HepG2 (cell line): ENCODE data around the gene CTCF. TPM values are rescaled to one million over a fixed set of nuclear protein-coding genes. Genes with fewer than 3 reads are reported as not detected.

Experiments used
- AGO2 ChIP-seq: fragments of 200-400 bp; formaldehyde crosslinking; optimal IDR thresholded peaks from 2 replicates; pipeline ENCODE3; 2017; ENCODE audit warnings: mild to moderate bottlenecking, low read depth, low read length, moderate library complexity
- AHDC1 ChIP-seq: sonication (generic); formaldehyde crosslinking; IDR thresholded peaks from 2 replicates; pipeline ENCODE4 v1.5.1; 2020; ENCODE audit warnings: mild to moderate bottlenecking, missing genetic modification reagents, borderline replicate concordance
- ATF1 ChIP-seq: IDR thresholded peaks from 2 replicates; pipeline ENCODE4 v1.6.1; 2016; ENCODE audit warnings: mild to moderate bottlenecking, control low read depth
- DPF2 ChIP-seq: sonication (generic); formaldehyde crosslinking; IDR thresholded peaks from 2 replicates; pipeline ENCODE4 v1.4.0; 2020; ENCODE audit warnings: mild to moderate bottlenecking, low read depth, missing genetic modification reagents, borderline replicate concordance
- FLYWCH1 ChIP-seq: sonication (generic); formaldehyde crosslinking; IDR thresholded peaks from 2 replicates; pipeline ENCODE4 v1.8.1; 2023; ENCODE audit warnings: mild to moderate bottlenecking, missing genetic modification reagents
- HMG20A ChIP-seq: IDR thresholded peaks from 2 replicates; pipeline ENCODE4 v1.6.1; 2016; ENCODE audit warnings: borderline replicate concordance
- PITX1 ChIP-seq: sonication (generic); formaldehyde crosslinking; IDR thresholded peaks from 2 replicates; pipeline ENCODE4 v1.5.1; 2020; ENCODE audit warnings: mild to moderate bottlenecking, missing genetic modification reagents
- SP2 ChIP-seq: sonication (generic); formaldehyde crosslinking; IDR thresholded peaks from 2 replicates; pipeline ENCODE4 v1.5.1; 2020; ENCODE audit warnings: mild to moderate bottlenecking, missing genetic modification reagents
- TIGD3 ChIP-seq: sonication (generic); formaldehyde crosslinking; IDR thresholded peaks from 2 replicates; pipeline ENCODE4 v1.5.1; 2020; ENCODE audit warnings: mild to moderate bottlenecking, missing genetic modification reagents, borderline replicate concordance
- ZBTB2 ChIP-seq: sonication (generic); formaldehyde crosslinking; IDR thresholded peaks from 2 replicates; pipeline ENCODE4 v1.8.0; 2022; ENCODE audit warnings: low read depth, missing genetic modification reagents
- ZBTB34 ChIP-seq: sonication (generic); formaldehyde crosslinking; IDR thresholded peaks from 2 replicates; pipeline ENCODE4 v1.8.0; 2022; ENCODE audit warnings: mild to moderate bottlenecking, missing genetic modification reagents
- ZNF430 ChIP-seq: sonication (generic); formaldehyde crosslinking; IDR thresholded peaks from 2 replicates; pipeline ENCODE4 v1.9.0; 2021; ENCODE audit warnings: mild to moderate bottlenecking, missing genetic modification reagents
- ZSCAN22 ChIP-seq: sonication (generic); formaldehyde crosslinking; IDR thresholded peaks from 2 replicates; pipeline ENCODE4 v1.4.0; 2020; ENCODE audit warnings: mild to moderate bottlenecking, missing genetic modification reagents
- polyA plus RNA-seq, 8 experiments: library from polyadenylated mRNA; depleted of rRNA in 3 of 8; stranded (reverse) in 7 of 8; unstranded in 1 of 8; fragments of >200 nt; fragmentation: Illumina TruSeq in 4 of 8; extraction: Trizol in 4 of 8; gene quantifications; 2 replicates each; pipeline versions ENCODE4 v1.2.1 to v1.2.3, GENCODE V29; 2011 to 2016; ENCODE audit warnings: low read depth in 4 of 8, missing spikeins in 1 of 8, mixed read lengths in 1 of 8; ENCODE audit not compliant: insufficient read depth in 1 of 8
- total RNA-seq, 5 experiments: library from RNA; depleted of rRNA; stranded (reverse); fragments of >200 nt; fragmentation: Illumina TruSeq; extraction: Trizol; gene quantifications; 2 replicates each; pipeline ENCODE4 v1.2.3, GENCODE V29; 2016; ENCODE audit warnings: low read depth in 1 of 5
- TF ChIP-seq, protein P1 (sequence below): IDR thresholded peaks from 2 replicates; pipeline ENCODE4 v1.4.0; 2020; ENCODE audit warnings: mild to moderate bottlenecking, missing genetic modification reagents

The CTCF gene
- total and polyA plus RNA-seq, 2 of the 13 experiments (the other 11 are each of a cell fraction or from before 2014, with no cell fraction given), result 19.5 to 37.5 TPM

DNA sequence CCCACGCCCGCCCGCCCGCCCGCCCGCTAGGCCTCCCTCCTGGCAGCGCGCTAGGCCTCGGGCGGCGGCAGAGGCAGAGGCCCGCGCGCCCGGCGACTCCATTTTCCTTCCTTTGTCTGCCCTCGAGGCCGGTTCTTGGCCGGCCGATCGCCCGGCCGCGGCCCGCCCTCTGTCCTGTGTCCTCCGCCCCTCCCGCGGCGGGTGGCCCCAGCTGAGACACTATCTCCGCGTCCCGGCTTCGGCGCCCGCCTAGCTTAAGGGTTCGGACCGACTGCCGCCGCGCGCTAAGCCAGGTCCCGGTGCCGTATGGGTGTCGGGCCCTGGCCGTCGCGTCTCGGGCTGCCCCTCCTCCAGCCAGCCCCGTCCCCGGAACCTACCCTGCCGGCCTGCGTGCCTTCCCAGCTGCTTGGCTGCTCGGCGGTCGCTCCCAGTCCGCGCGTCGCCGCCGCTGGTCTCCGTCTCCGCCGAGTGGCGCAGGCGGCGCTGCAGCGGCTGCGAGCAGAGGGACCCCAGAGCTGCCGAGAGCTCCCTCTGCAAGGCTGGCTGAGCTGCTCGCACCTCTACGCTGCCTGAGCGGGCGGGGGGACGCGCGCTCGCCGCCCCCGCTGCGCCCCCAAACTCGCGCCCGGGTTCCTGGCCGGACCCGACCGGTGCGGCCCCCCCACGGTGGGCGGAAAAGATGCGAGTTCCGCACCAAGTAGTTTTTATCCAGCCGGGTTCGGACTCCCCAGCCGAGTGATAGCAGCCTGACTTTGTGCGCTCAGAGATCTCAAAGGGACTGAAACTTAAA, 787 bp downstream of the CTCF start (continued):
- TF ChIP-seq PITX1 (CRISPR knock-in tag), result no peak
- TF ChIP-seq FLYWCH1, result no peak
- TF ChIP-seq SP2 (CRISPR knock-in tag), result peak; percentile 26; the same call in 1 of the 2 replicates
- peak; percentile 48; the same call in 1 of the 2 replicates for TF ChIP-seq ZBTB2 (CRISPR knock-in tag)
- no peak; the same call in 1 of the 2 replicates for TF ChIP-seq DPF2 (CRISPR knock-in tag)
- TF ChIP-seq AHDC1, result no peak
- no peak for TF ChIP-seq ZBTB34 (CRISPR knock-in tag)
- TF ChIP-seq, protein P1, sequence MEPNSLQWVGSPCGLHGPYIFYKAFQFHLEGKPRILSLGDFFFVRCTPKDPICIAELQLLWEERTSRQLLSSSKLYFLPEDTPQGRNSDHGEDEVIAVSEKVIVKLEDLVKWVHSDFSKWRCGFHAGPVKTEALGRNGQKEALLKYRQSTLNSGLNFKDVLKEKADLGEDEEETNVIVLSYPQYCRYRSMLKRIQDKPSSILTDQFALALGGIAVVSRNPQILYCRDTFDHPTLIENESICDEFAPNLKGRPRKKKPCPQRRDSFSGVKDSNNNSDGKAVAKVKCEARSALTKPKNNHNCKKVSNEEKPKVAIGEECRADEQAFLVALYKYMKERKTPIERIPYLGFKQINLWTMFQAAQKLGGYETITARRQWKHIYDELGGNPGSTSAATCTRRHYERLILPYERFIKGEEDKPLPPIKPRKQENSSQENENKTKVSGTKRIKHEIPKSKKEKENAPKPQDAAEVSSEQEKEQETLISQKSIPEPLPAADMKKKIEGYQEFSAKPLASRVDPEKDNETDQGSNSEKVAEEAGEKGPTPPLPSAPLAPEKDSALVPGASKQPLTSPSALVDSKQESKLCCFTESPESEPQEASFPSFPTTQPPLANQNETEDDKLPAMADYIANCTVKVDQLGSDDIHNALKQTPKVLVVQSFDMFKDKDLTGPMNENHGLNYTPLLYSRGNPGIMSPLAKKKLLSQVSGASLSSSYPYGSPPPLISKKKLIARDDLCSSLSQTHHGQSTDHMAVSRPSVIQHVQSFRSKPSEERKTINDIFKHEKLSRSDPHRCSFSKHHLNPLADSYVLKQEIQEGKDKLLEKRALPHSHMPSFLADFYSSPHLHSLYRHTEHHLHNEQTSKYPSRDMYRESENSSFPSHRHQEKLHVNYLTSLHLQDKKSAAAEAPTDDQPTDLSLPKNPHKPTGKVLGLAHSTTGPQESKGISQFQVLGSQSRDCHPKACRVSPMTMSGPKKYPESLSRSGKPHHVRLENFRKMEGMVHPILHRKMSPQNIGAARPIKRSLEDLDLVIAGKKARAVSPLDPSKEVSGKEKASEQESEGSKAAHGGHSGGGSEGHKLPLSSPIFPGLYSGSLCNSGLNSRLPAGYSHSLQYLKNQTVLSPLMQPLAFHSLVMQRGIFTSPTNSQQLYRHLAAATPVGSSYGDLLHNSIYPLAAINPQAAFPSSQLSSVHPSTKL (CRISPR knock-in tag), result no peak
- no peak for TF ChIP-seq TIGD3 (CRISPR knock-in tag)
- peak; percentile 94 for TF ChIP-seq AGO2
- no peak for TF ChIP-seq ZSCAN22
- TF ChIP-seq HMG20A (CRISPR knock-in tag), result no peak
- TF ChIP-seq ZNF430 (CRISPR knock-in tag), result peak; percentile 22; the same call in 1 of the 2 replicates
- TF ChIP-seq ATF1 (CRISPR knock-in tag), result no peak
